ENCODE results near the gene EMP3.
"Not testable (repeated sequence)": the region's sequence is repeated elsewhere in the genome, so short reads cannot be mapped to it uniquely, and the experiment has no call there.

EMP3 gene

DNA sequence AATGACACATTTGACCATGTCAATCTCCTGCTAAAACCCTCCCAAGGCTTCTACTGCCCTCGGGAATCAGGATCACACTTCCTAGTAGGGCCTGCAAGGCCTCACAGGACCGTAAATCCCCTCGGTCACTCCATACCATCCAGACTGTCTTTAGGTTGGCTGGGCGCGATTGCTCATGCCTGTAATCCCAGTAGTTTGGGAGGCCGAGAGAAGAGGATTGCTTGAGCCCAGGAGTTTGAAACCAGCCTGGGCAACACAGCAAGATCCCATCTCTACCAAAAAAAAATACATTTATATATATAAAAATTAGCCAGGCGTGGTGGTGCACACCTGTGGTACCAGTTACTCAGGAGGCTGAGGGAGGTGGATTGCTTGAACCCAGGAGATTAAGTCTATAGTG is 23.4 kb downstream of the EMP3 start:
- DNase-seq = no peak

DNA sequence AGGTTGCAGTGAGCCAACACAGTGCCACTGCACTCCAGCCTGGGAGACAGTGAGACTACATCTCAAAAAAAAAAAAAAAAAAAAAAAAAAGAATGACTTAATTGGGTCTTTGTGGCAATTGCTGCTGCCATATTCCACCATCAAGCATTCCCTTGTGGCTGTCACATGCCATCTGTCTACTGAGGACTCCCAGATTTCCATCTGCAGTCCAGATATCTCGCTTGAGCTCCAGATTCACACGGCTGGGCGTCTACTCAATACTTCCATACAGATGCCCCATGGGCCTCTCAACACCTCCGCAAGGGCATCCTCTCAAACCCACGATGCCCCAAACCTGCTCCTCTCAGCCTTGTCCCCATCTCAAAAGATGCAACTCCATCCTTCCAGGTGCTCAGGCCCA is 25.5 kb downstream of the EMP3 start:
- no peak for DNase-seq

DNA sequence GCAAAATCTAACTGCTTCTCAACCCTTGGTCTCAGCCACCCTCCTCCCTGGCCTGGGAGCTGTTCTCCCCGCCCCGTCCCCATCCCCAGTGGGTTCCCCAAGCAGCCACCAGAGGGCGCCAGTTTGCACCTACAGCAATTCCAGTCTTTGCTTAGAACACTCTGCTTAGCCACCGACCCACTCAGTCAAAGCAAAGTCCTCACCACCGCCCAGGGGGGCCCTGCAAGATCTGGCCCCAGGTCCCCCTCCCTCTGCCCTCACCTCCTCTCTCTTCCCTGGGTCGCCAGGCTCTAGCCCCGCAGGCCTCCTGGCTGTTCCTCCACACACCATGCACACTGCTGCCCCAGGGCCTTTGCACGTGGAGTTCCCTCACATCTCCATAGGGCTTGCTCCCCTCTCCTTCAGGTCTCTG is 26.0 kb downstream of the EMP3 start:
- DNase-seq = peak; percentile 16

GRCh38 chr19:48353677-48354076 is 28.3 kb downstream of the EMP3 start:
- no peak for DNase-seq

GRCh38 chr19:48354332-48354992 is 29.1 kb downstream of the EMP3 start:
- DNase-seq = no peak

DNA sequence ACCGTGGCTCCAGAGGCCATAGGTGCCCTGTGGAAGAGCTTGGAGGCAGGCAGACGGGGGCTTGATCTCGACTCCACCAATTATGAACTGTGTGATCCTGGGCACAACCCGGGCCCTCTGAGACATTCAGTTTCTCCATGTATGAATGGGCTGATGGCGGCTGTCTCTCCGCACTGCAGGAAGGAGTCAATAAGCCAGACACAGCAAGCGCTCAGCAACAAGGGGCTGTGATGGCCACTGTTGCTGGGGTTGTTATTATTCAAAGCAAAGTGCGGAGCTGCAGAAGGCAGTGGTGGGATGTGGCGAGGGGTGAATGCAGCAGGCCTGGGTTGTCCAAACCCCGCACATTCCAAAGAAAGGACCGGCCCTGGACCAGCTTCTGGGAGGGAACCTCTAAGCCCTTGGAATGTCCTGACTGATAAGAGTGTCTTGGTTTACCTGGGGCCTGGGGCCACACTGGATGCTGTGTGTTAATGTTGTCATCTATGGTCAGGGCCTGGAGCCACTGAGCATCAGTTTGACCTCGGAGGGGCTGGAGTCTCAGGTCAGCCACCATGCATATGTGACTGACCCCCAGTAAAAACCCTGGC is 30.1 kb downstream of the EMP3 start:
- DNase-seq = no peak

GRCh38 chr19:48359123-48359522 is 33.8 kb downstream of the EMP3 start:
- no peak for DNase-seq

- DNase-seq = no peak
Measured at GRCh38 chr19:48361912-48362311, 36.6 kb downstream of the EMP3 start.

DNA sequence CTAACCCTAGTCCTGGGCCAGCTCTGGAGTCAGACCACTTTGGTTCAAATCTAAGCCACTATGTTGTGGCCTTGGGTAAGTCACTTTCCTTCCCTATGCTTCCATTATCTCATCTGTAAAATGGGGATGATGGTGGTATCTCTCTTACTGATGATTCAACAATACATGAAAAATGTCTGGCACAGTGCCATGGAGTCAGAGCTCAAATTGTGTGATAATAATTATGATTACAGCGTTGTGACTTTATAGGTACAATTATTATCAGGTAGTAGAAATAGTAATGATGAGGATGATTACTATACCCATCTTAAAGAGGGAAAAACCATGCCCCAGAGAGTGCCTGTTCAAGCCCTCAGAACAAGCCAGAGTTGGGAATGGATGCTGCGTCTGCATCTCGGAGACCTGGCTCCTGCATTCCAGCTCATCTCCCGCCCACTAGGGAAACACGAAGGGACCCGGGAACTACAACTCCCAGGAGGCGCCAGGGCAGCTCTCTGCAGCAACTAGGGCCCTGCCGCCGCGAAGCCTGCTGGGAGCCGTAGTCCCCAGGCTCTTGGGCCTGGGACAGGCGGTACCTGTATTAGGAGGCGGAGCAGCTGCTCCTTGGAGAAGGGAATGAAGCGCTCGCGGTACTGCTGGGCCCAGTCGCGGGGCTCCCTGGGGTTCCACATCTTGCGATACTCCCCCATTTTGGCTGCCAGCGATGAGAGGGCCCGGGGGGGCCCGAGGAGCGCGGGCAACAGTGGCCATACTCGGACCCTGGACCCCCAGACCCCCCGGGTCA is 37.6 kb downstream of the EMP3 start:
- peak; percentile 96 for DNase-seq

GRCh38 chr19:48363500-48363809 is 38.1 kb downstream of the EMP3 start:
- DNase-seq = no peak

DNA sequence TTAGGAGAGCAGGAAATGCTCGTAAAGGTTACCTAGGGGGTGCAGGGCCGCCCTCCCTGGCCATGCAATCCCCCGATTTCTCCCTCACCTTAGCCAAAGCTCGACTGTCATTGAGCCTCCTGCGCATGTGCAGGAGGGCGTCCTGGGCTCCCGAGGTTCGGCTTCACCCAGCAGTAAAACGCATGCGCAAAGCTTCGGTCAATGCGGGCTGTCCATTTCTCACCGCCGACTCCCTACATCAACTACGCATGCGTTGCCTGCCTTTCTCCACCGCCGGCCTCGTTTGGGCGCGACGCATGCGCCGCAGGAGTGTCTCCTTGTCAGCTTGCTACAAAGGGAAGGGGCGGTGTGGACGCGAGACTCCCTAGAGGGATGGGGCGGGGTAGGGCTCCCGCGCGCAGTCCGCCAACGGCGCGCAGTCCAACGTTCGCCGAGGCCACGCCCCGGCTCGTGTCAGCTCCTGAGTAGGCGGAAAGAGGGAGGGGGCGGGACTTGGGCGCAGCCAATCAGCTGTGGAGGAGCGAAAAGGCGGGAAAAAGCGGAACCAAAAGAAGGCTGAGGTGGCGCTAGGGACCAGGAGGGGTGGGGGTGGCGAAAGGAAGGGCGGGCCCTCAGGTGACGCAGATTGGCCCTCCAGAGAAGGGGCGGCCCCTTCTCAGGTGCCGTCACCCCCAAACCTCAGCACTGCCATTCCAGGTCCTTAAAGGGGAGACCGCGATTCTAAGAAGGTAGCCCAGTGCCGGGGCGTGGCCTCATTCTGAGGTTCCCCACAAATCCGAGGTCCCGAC is 38.7 kb downstream of the EMP3 start, which contains the start of the genes SYNGR4 and TMEM143:
SYNGR4 (plus strand) TSS at position 558 of the 788 bp plus-strand sequence. CDS start 1,476 bp downstream, outside the sequence.
TMEM143 (minus strand) TSS at position 131 of the 788 bp plus-strand sequence; CDS start at position 111, 20 bp downstream.
- DNase-seq = peak; percentile 99

DNA sequence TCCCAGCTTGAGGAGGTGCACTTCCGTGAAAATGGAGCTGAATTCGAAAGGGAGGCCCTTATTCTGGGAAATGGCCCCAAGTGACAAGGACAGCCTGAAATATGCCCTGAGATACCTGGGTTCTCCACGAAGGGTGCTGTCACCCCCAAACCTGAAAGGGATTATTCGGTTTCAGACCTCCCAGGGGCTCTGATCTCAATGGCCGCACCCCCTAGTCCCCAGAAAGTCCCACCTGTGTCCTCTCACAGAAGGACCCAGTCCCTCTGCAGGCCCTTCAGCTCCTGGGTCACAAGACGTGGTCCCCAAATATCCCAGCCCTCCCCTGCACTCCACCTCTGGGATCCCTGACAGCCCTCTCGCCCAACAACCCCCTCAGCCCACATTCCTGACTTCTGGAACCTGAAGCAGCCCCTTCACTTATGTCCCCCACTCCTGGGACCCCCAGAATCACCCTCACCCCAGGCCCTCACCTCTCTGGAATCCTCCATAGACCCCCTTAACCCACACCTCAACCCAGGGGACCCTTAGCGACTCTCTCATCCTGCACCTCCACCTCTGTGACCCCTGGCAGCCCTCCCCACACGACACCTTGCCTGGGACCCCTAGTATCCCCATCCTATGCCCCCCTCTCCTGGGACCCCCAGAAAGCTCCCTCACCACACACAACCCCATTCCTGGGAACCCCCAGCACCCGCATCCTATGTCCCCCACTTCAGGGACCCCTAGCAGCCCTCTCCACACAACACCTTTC is 39.4 kb downstream of the EMP3 start:
- no peak for DNase-seq

DNA sequence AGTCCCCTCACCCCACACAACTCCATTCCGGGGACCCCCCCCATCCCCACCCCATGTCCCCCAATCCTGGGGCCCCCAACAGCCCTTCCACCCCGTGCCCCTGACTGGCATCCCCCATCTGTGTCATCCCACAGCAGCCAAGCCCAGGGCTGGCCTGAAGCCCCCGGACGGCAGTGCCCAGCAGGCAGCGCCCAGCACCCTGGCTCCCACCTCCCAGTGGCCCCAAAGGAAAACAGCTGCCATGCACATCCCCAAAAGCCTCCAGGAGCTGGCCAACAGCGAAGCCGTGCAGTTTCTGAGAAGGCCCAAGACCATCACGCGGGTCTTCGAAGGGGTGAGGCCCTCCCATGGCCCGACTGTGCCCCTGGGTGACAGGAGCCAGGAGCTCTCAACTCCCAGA is 40.2 kb downstream of the EMP3 start:
- no peak for DNase-seq

DNA sequence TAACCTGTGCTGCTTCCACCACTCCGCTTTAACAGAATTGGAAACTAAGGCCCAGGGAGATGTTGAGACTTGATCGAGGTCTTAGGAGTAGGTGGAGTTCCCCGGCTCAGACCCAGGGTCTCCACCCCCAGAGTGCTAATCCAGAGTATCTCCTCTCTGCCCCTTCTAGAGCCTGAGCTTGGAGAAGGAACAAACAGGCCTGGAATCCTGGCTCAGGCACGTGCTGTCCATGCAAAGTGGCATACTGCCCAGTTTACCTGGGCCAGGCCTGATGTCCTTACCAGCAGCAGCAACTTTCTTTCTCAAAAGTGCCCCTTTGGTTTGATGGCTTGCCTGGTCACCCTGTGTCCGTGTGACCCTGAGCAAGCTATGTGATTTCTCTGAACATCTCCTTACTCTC is 42.5 kb downstream of the EMP3 start:
- no peak for DNase-seq

DNA sequence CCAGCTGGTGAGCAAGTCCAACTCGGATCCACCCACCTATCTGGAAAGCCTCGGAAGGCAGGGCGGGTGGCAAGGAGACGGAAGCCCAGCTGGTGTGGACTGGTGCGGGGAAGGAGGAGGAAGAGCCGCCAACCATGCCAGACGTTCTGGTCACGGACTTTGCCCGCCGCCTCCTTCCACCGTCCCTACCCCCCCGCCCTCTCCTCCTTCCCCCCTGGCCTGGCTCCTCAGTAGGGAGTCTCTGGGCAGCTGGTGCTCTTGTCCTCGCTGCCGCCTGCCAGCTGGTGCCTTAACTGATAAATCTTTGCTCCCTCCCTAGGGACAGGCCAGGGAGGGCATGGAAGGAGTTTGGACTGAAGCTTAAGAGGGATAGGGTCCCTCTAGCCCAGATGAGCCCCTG is 43.6 kb downstream of the EMP3 start:
- no peak for DNase-seq

GRCh38 chr19:48370955-48371354 is 45.6 kb downstream of the EMP3 start:
- DNase-seq = no peak

- no peak for DNase-seq
Measured at GRCh38 chr19:48371367-48371766, 46.0 kb downstream of the EMP3 start.

- not testable (repeated sequence) for DNase-seq
Measured at GRCh38 chr19:48371771-48372170, 46.4 kb downstream of the EMP3 start.

GRCh38 chr19:48372904-48373303 is 47.6 kb downstream of the EMP3 start:
- DNase-seq = peak; percentile 26

GRCh38 chr19:48373567-48373966 is 48.2 kb downstream of the EMP3 start:
- DNase-seq = no peak

DNA sequence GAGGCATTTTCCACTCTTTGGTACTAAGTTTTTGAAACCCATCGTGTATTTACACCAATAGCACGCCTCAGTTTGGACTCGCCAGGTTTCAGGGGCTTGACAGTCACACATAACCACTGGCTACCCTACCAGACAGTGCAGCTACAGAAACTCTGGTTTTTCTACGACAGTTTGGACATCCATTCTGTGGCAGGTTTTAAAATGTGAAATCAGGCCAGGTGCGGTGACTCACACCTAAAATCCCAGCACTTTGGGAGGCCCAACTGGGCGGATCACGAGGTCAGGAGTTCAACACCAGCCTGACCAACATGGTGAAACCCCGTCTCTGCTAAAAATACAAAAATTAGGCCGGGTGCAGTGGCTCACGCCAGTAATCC is 52.8 kb downstream of the EMP3 start:
- DNase-seq = no peak

DNA sequence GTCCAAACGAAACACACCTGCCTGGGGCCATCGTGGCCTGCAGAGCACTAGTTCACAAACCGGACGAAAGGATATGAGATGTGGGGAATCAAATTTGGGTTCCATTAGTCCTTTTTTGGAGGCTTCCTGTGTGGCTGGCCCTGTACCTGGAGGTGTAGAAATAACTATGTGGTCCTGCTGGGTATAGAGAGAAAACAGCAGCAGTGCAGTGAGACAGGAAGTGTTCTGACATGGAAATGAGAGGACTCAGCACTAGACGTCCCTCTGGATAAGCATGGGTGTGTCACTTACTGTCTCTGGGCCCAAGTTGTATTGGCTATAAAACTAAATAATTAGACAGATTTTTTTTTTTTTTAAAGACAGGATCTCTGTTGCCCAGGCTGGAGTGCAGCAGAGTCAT is 53.7 kb downstream of the EMP3 start:
- no peak for DNase-seq
